Panc1 (cell line): ENCODE data around the gene AAMP.

Source experiments
- POLR2AphosphoS5 ChIP-seq: IDR thresholded peaks from 2 replicates; pipeline ENCODE4 v1.6.1; 2012; ENCODE audit warnings: mild to moderate bottlenecking, low read depth, low read length, moderate library complexity
- SIN3A ChIP-seq: IDR thresholded peaks from 2 replicates; pipeline ENCODE4 v1.6.1; 2012; ENCODE audit warnings: low read depth, mild to moderate bottlenecking, low read length, moderate library complexity, borderline replicate concordance; ENCODE audit not compliant: insufficient read depth
- TF ChIP-seq, protein P1 (sequence below): fragments of 450-650 bp; IDR thresholded peaks from 2 replicates; pipeline ENCODE4 v1.5.1; 2017; ENCODE audit warnings: mild to moderate bottlenecking
- TF ChIP-seq, protein P2 (sequence below), 2 experiments: IDR thresholded peaks; 2 replicates each; pipeline ENCODE4 v1.6.1; 2011 to 2012; ENCODE audit warnings: low read depth in 2 of 2, control low read depth in 1 of 2, low read length in 1 of 2, mild to moderate bottlenecking in 1 of 2, moderate library complexity in 1 of 2; ENCODE audit not compliant: insufficient read depth in 1 of 2

DNA sequence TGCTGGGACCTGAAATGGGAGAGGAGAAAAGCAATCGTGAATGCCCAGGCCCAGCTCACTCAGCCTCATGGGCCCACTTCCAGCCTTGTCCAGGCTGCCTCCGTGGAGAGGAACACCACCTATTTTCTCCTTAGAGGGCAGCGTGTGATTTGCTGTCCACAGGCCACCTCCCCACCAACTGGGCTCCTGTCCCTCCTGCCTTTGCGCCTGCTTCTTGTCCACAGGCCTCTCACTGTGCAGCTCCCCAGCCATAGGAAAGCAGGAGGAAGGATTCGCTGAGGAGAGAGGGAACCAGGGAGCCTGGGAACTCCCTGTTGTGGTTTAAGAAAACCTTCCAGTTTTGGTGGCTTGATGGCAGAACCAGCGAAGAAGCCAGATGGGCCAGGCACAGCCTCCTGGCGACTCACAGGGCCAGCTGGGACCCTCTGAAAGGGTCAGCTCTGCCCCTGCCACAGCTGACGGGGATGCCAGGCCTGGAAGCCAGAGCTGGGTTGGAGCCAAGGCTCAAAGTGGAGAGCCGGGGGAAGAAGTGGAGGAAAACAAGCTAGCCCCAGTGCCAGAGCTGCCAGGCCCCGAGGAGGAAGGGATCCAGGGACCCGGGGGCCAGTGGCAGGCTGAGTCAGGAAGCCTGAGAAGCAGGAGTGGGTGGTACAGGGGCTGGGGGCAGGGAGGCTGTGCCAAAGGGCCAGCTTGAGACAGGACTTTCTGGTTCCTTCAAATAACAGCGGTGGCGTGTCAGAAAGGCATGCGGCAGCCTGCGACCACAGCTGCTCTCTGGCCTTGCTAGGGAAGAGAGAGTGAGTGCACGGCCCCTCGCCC, 12.4 kb upstream of the AAMP start:
- TF ChIP-seq SIN3A, result no peak
- TF ChIP-seq, protein P1, sequence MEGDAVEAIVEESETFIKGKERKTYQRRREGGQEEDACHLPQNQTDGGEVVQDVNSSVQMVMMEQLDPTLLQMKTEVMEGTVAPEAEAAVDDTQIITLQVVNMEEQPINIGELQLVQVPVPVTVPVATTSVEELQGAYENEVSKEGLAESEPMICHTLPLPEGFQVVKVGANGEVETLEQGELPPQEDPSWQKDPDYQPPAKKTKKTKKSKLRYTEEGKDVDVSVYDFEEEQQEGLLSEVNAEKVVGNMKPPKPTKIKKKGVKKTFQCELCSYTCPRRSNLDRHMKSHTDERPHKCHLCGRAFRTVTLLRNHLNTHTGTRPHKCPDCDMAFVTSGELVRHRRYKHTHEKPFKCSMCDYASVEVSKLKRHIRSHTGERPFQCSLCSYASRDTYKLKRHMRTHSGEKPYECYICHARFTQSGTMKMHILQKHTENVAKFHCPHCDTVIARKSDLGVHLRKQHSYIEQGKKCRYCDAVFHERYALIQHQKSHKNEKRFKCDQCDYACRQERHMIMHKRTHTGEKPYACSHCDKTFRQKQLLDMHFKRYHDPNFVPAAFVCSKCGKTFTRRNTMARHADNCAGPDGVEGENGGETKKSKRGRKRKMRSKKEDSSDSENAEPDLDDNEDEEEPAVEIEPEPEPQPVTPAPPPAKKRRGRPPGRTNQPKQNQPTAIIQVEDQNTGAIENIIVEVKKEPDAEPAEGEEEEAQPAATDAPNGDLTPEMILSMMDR, result no peak
- TF ChIP-seq, protein P2, sequence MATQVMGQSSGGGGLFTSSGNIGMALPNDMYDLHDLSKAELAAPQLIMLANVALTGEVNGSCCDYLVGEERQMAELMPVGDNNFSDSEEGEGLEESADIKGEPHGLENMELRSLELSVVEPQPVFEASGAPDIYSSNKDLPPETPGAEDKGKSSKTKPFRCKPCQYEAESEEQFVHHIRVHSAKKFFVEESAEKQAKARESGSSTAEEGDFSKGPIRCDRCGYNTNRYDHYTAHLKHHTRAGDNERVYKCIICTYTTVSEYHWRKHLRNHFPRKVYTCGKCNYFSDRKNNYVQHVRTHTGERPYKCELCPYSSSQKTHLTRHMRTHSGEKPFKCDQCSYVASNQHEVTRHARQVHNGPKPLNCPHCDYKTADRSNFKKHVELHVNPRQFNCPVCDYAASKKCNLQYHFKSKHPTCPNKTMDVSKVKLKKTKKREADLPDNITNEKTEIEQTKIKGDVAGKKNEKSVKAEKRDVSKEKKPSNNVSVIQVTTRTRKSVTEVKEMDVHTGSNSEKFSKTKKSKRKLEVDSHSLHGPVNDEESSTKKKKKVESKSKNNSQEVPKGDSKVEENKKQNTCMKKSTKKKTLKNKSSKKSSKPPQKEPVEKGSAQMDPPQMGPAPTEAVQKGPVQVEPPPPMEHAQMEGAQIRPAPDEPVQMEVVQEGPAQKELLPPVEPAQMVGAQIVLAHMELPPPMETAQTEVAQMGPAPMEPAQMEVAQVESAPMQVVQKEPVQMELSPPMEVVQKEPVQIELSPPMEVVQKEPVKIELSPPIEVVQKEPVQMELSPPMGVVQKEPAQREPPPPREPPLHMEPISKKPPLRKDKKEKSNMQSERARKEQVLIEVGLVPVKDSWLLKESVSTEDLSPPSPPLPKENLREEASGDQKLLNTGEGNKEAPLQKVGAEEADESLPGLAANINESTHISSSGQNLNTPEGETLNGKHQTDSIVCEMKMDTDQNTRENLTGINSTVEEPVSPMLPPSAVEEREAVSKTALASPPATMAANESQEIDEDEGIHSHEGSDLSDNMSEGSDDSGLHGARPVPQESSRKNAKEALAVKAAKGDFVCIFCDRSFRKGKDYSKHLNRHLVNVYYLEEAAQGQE (IDR thresholded peaks at IDR 0.05; ENCODE audit: insufficient read depth in 1 of 2, low read depth in 2 of 2, low read length in 1 of 2), result no peak
- no peak for TF ChIP-seq POLR2AphosphoS5
